Ascending aorta (tissue), 2 donors: ENCODE data around the gene PPP4R2. TPM values are rescaled to one million over a fixed set of nuclear protein-coding genes. Genes with fewer than 3 reads are reported as not detected.

Experiments
- DNase-seq, 2 donors: peaks; one replicate each; pipeline ENCODE4 v3.0.0-alpha.2; 2019; ENCODE audit warnings: low spot score in 2 of 2
- H3K27ac ChIP-seq, 2 donors: fragments of 200-600 bp; sonication (generic); one replicate each; pipeline ENCODE4 v1.5.1; 2016 to 2017; ENCODE audit warnings: mild to moderate bottlenecking in 1 of 2
- H3K27me3 ChIP-seq: fragments of 200-600 bp; sonication (generic); one replicate; pipeline ENCODE4 v1.5.1; 2017
- H3K36me3 ChIP-seq, 2 donors: fragments of 200-600 bp; sonication (generic); one replicate each; pipeline ENCODE4 v1.5.1; 2016
- H3K4me1 ChIP-seq, 2 donors: fragments of 200-600 bp; sonication (generic); one replicate each; pipeline ENCODE4 v1.5.1; 2016 to 2017; ENCODE audit warnings: mild to moderate bottlenecking in 1 of 2
- H3K4me3 ChIP-seq, 2 donors: fragments of 200-600 bp; sonication (generic); one replicate each; pipeline ENCODE4 v1.5.1; 2016 to 2017; ENCODE audit warnings: mild to moderate bottlenecking in 1 of 2
- H3K9me3 ChIP-seq, 2 donors: fragments of 200-600 bp; sonication (generic); one replicate each; pipeline ENCODE4 v1.5.1; 2016
- intact Hi-C: fragments of 100-400 bp; cut with DNase I; formaldehyde crosslinking; loops from one replicate; pipeline ENCODE4 v1.15.1; 2023
- total RNA-seq: library from RNA; depleted of rRNA; stranded (reverse); fragments of >200 nt; gene quantifications from one replicate; pipeline ENCODE4 v1.1.0, GENCODE V29; 2016
- TF ChIP-seq, protein P1 (sequence below), 3 experiments: fragments of 200-600 bp in 2 of 3; fragments of 450-650 bp in 1 of 3; sonication (generic) in 2 of 3; IDR thresholded peaks; one replicate each; pipeline ENCODE4 v1.5.1; 2016 to 2019; ENCODE audit warnings: antibody characterized with exemption in 3 of 3, mild to moderate bottlenecking in 1 of 3, moderate library complexity in 1 of 3

The PPP4R2 gene
- total RNA-seq, 1 donor from 2014 or later = 8.2 TPM

DNA sequence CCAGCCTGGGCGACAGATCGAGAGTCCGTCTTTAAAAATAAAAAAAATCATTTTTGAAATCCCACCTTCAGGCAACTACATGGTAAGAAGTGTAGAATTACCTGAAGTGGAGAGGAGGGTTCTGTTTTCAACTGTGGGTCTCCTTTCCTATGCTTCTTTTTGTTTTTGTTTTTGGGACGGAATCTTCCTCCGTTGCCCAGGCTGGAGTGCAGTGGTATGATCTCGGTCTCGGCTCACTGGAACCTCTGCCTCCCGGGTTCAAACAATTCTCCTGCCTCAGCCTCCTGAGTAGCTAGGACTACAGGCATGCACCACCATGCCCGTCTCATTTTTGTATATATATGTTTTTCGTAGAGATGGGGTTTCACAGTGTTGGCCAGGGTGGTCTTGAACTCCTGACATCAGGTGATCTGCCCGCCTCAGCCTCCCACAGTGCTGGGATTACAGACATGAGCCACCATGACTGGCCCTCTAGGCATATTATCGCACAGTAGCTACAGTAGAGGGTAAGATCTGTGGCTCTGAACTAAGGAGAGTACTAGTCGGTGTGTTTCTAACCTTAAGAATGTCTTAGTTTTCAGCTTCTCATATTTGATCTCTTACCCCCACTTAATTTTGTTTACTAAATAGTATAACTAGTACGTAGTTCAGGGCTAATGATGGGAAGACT is 73.3 kb downstream of the PPP4R2 start:
- no peaks in the 10 kb centered on the region for H3K9me3 ChIP-seq
- TF ChIP-seq, protein P1, sequence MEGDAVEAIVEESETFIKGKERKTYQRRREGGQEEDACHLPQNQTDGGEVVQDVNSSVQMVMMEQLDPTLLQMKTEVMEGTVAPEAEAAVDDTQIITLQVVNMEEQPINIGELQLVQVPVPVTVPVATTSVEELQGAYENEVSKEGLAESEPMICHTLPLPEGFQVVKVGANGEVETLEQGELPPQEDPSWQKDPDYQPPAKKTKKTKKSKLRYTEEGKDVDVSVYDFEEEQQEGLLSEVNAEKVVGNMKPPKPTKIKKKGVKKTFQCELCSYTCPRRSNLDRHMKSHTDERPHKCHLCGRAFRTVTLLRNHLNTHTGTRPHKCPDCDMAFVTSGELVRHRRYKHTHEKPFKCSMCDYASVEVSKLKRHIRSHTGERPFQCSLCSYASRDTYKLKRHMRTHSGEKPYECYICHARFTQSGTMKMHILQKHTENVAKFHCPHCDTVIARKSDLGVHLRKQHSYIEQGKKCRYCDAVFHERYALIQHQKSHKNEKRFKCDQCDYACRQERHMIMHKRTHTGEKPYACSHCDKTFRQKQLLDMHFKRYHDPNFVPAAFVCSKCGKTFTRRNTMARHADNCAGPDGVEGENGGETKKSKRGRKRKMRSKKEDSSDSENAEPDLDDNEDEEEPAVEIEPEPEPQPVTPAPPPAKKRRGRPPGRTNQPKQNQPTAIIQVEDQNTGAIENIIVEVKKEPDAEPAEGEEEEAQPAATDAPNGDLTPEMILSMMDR (IDR thresholded peaks at IDR 0.05) = no peak
- no peak overlapping the region for H3K4me3 ChIP-seq
- no peak overlapping the region for H3K27ac ChIP-seq
- intact Hi-C loops = no loop called here
- no peak for DNase-seq
- no peaks in the 10 kb centered on the region for H3K27me3 ChIP-seq
- peaks cover 5 to 8% of the 10 kb centered on the region in 2 donors for H3K36me3 ChIP-seq
- H3K4me1 ChIP-seq = peaks cover 0 to 4% of the 10 kb centered on the region in 2 donors

DNA sequence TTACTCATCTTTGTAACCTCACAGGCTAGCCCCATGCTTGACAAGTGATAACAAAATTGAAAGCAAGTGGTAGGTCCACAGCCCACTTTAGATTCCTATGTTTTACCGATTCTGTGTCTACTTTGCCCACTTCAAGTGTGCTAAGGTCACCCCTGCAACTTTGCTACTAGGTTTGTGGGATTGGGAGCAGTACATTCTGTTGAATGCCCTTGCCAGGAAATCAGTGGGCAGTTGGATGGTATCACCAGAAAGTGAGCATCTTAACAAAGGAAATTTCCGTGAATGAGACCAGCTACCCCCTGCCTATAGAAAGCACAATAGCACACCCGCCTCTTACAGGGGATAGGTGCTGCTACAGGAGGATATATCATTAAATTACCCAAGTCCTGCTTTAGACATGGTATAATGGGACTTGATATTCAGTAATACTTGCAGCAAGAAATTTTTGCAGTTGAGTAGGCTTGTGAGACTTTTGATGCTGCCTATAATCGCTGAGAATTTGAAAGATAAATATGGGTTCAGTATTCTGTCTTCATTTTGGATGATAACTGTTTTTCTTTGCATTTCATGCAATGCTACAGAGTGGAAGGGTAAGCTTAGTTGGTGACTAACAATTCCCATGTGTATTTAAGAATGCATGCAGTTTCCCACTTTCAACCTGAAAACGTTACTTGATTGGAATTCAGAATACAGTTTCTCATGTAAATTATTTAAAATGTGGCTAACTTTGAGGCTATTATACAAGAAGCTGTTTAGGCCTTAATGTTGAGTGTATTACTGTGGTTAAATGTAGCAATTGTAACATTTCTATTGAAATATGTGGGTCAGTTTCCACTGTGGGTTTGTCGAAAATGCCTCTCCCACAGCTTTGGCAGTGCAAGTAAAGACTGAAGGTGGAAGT is 74.3 kb downstream of the PPP4R2 start:
- Histone ChIP-seq H3K36me3 (peaks cover 0 to 5% of the 10 kb centered on the region in 2 donors), H3K4me1 (peaks cover 0 to 4% of the 10 kb centered on the region in 2 donors), H3K9me3 (no peaks in the 10 kb centered on the region), H3K27ac (peak overlapping the region in 1 of 2 donors; percentile 7), H3K27me3 (no peaks in the 10 kb centered on the region), H3K4me3 (no peak overlapping the region)
- DNase-seq = no peak
- intact Hi-C loops = no loop called here
- TF ChIP-seq, protein P1 (IDR thresholded peaks at IDR 0.05) = no peak

DNA sequence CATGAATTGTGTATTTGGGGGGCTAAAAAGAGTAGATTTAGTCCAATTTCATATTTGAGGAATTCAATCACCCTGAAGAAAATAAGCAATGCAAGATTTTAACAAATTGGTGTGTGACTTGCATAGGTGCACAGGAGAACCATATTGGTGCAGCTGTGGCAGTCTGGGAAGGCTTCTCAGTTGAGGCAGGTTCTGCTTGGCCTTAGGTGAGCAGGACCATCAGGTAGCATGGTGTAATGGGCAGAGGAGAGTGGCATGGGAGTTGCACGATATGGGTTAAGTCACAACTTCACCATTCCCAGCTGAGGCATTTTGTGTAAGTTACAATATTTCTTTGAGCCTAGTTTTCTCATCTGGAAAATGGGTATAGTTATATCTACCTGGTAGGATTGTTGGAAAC is 75.3 kb downstream of the PPP4R2 start:
- no peak for DNase-seq
- Histone ChIP-seq H3K27ac (no peak overlapping the region), H3K27me3 (no peaks in the 10 kb centered on the region), H3K9me3 (no peaks in the 10 kb centered on the region), H3K36me3 (peaks cover 0 to 5% of the 10 kb centered on the region in 2 donors), H3K4me1 (peaks cover 0 to 4% of the 10 kb centered on the region in 2 donors), H3K4me3 (no peak overlapping the region)
- intact Hi-C loops = no loop called here
- TF ChIP-seq, protein P1 (IDR thresholded peaks at IDR 0.05) = no peak

DNA sequence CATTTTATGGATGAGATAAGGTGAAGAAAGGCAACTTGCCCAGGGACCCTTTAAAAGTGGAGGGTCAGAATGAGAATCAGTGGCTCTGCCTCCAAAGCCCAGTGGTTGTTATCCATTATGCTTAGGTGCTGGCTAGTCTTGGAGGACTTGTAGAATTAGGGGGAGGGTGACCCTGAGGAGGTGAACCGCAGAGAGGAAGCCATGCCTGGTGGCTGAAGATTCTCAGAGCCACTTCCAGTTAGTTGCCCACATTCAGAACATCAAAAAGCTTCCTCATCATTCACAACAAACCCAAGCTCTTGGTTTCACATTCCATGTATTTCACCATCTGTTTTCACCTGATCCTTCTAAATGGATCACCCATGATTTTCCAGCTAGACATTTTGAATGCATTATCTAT is 76.0 kb downstream of the PPP4R2 start:
- H3K27me3 ChIP-seq = no peaks in the 10 kb centered on the region
- intact Hi-C loops = no loop called here
- DNase-seq = no peak
- H3K36me3 ChIP-seq = peaks cover 0 to 5% of the 10 kb centered on the region in 2 donors
- TF ChIP-seq, protein P1 (IDR thresholded peaks at IDR 0.05) = no peak
- no peaks in the 10 kb centered on the region for H3K9me3 ChIP-seq
- no peak overlapping the region for H3K27ac ChIP-seq
- H3K4me3 ChIP-seq = no peak overlapping the region
- peaks cover 0 to 4% of the 10 kb centered on the region in 2 donors for H3K4me1 ChIP-seq

DNA sequence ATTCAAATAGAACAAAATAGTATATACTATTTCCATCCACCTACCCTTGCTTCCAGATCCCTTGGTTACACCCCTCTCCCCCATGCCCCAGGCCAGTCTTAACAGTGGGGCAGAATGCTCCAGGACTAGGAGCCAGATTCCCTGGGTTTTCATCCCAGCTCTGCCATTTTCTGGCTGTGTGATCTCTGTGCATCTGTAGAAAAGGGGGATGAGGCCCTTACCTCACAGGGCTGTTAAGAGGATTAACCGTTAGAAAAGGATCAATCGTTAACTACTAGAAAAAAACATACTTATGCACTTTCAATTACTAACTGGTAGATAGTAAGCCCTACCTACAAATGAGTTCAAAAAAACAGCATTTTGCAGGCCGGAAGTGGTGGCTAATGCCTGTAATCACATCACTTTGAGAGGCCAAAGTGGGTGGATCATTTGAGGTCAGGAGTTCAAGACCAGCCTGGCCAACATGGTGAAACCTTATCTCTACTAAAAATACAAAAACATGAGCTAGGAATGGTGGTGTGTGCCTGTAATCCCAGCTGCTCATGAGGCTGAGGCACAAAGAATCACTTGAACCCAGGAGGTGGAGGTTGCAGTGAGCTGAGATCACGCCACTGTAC is 76.6 kb downstream of the PPP4R2 start:
- Histone ChIP-seq H3K36me3 (peaks cover 0 to 5% of the 10 kb centered on the region in 2 donors), H3K4me1 (peaks cover 0 to 4% of the 10 kb centered on the region in 2 donors), H3K9me3 (no peaks in the 10 kb centered on the region), H3K27ac (no peak overlapping the region), H3K4me3 (no peak overlapping the region), H3K27me3 (no peaks in the 10 kb centered on the region)
- no peak for DNase-seq
- intact Hi-C loops = no loop called here
- TF ChIP-seq, protein P1 (IDR thresholded peaks at IDR 0.05) = no peak
